Measurements from ENCODE around the gene FMOD.
"Not testable (repeated sequence)": the region's sequence is repeated elsewhere in the genome, so short reads cannot be mapped to it uniquely, and the experiment has no call there.

The FMOD gene

DNA sequence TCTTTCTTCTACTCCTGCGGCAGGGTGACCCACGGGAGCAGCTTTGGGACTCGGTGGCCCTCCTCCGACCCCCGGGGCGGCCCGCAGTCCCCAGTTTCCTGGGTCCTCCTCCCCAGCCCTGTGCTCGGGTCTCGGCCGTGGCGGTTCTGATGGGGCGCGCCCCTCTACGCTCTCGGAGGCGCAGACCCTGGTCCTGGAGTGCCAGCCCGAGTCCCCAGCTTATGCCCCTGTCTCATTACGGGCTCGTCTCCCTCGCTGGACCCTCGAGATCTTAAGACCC lies 45.2 kb downstream of the FMOD start:
- DNase-seq (ENCODE audit: low read depth), result no peak

DNA sequence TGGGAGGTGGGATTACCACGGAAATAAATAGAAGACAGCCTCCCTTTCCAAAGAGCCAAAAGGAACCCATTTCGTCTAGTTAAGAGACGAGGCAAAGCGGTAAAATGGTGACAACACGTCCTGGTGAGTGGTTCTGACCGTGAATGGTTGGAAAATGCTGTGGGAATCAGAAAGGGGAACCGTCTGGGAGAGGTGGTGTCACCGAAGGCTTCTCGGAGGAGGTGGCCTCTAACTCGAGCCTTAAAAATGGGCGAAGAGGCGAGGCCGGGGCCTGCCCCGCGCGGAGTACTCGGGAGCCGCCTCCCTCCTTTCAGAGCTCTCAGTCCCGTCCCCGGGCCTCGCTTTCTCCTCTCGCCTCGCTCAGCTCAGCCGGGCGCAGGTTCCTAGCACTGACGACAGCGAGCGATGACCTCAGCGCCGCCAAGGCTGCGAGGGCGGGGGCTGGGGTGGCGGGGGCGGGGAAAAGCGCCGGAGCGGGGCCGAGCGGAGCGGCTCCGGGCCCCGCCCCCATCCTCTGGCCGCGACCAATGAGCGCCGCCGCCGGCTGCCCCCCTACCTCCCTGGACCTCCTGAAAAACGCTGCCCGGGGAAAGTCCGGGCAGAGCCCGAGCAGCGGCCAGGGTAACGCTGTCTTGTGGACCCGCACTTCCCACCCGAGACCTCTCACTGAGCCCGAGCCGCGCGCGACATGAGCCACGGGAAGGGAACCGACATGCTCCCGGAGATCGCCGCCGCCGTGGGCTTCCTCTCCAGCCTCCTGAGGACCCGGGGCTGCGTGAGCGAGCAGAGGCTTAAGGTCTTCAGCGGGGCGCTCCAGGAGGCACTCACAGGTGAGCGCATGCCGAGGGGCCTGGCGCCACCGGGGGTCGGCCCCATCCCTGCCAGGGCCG lies 45.8 kb downstream of the FMOD start, which contains the start of gene BTG2:
TSS of gene BTG2 (plus strand) at position 601 of the 890 bp plus-strand sequence. CDS start at position 689, 88 bp downstream.
- DNase-seq (ENCODE audit: low read depth), result peak; percentile 85

DNA sequence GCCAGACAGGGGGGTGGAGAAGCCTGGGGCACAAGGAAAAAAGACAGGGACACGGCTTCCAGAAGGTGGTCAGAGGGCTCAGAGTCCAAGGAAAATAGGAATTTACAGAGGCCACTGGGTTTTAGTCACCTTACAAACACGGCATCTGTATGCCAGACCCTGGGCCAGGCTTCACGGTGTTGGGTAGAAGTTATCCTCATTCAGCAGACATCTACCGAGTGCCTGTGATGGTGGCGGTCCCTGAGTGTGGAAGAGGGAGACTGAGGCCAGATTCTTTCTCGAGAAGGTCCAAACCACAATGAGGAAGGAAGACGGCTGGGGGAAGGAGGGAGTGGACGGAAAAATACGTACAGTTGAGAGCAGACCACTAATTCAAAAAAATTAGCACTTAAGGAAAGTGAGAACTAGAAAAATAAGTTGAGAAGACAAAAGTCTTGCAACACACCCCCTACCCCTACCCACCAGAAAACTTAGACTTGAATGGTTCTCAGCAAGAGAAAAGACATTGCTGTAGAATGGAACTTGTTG lies 46.5 kb downstream of the FMOD start:
- no peak for DNase-seq (ENCODE audit: low read depth)

DNA sequence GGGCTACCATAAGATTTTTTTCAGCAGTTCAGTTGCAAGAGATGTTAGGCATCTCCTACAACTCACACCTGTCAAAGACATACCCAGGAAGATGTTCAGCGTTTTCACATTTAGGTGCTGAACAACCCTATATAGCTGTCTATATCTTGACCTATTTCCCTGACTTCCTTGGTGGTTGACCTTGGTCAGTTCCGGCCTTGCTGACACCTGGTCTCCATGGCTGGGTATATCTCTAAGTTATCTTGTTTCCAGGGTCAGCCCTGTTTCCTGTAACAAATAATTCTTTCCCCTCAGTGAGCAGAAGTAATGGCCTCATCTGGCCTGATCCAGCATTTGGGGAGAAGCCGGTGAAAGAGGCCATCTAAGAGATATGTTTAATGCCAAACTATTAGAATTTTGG lies 48.0 kb downstream of the FMOD start:
- DNase-seq (ENCODE audit: low read depth), result no peak

DNA sequence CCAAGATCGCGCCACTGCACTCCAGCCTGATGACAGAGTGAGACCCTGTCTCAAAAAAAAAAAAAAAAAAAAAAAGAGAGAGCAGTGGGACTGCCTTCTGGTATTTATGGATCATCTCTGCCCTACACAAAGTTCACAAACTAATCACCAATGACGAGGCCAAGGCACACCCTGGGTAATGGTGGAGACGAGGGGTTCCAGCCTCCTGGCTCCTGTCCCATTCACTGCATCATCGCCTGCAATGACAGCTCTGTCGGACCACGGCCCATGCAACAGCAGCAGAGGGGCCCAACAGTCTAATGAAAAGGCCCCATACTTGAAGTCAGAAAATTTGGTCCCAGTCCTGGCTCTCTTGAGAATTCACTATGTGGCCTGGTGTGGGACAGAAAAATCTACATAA lies 48.5 kb downstream of the FMOD start:
- no peak for DNase-seq (ENCODE audit: low read depth)

DNA sequence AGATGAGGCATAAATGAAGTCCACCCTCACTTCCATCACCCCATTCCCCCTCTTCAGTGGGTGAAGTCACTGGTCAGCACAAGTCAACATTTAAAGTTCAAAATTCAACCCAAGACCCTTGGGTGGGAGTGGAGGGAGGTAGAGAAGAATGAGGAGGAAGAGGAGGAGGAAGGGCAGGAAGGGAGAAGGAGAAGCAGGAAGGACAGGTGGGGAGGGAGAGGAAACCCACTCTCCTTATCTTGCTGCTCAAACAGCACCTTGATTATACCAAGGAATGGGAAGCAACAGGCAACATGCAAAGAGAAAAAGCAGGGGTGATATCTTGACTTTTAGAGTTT lies 49.6 kb downstream of the FMOD start:
- no peak for DNase-seq (ENCODE audit: low read depth)

DNA sequence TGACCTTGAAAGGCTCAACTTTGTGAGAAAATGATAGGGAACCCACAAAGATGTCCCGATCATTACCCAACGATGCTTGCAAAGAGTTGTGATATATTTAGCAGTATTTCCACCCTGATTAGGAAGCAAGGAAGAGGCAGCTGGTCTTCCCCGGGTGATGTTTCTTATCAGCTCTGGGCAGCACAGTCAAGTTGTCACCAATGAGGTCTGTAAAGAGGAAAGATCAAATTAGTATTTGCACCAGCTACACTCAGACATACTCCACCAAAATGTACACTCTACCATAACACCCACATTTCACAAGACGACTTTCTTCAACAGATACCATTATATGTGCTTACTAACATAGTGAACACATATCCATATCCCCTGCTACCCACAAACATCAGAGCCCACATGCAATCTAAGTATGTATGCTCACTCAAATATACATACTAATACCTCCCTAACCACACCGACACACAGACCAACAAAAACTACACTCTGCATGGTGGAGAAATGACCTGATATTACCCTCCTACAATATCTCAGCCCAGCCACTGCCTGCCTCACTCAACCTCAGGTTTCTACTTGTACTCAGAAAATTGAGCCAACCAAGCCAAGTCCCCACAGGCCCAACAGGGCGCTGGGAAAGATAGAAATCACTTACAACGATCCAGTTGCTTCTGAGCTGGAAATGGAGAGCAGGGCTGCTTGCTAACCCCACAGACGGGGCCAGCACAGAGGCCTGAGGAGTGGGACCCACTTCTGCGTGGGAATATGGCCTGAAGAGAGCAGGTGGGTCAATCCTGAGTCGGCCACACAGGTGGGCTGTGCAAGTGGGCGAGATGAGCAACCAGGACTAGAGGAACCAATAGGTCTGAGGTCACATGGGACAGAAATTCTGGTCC lies 50.2 kb downstream of the FMOD start:
- DNase-seq (ENCODE audit: low read depth), result no peak

DNA sequence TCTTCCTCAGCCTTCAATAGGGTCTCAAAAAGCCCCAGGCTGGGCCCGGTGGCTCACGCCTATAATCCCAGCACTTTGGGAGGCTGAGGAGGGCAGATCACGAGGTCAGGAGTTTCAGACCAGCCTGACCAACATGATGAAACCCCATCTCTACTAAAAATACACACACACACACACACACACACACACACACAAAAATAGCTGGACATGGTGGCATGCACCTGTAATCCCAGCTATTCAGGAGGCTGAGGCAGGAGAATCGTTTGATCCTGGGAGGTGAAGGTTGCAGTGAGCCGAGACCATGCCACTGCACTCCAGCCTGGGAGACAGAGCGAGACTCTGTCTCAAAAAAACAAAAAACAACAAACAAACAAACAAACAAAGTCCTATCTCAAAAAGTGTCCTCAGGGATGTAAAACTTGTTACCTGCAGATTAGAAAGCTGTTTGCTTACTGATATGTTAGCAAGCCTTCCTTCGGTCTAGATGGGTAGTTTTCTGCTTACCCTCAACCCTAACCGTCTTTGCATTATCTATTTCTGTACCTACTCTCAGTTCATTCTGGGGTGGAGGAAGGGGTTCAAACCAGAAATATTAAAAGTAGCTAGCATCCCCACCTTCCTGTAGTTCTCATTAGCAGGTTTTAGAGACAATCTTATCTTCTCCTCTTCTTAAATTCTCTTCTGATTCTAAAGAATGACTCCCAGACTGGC lies 51.0 kb downstream of the FMOD start:
- not testable (repeated sequence) for DNase-seq (ENCODE audit: low read depth)

DNA sequence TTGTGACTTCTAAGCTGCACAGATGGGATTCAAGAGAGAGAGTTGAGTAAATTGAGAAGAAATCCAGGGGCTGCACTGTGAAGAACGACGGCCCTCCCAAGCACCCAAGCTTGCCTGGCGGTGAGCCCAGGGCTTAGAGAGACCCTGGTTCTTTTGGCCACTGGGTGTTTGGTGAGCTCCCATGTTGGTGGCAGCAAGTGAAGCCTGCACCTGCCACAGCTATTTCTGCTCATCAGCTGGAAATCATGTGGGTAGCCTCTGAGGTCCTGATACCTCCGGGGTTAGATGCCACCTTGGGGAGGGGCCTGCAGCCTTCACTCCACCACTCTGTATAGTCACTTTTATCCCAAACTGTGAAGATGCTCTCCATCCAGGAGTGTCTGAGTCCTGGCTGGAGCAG lies 51.8 kb downstream of the FMOD start:
- DNase-seq (ENCODE audit: low read depth), result no peak

DNA sequence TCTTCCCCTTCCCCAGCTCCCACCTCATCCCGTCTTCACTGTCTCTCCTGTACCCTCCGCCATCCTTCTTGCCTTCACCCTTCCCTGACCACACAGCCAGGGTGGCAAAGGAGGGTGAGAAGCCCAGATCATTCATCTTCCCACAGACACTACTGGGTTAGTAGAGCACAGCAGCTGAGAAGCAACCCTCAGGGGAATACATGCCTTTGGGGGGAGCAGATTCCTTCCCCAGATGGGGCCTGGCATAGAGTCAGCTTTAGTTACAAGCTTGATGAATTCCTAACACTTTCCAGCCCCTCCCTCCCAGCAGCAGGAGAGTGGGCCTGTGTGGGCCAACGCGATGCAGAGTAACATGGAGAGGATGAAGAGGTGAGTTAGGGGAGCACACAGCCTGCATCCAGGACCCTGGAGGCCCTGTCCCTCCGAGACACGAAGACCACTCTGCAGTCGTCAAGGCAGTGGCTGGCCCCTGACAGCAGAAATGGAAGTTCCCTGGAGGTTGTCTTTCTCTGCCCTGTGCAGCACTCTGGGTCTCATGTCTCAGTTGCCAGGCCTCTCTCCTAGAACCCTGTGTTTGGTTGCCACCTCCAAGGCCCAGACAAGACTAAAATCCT lies 54.4 kb downstream of the FMOD start:
- DNase-seq (ENCODE audit: low read depth), result peak; percentile 33

DNA sequence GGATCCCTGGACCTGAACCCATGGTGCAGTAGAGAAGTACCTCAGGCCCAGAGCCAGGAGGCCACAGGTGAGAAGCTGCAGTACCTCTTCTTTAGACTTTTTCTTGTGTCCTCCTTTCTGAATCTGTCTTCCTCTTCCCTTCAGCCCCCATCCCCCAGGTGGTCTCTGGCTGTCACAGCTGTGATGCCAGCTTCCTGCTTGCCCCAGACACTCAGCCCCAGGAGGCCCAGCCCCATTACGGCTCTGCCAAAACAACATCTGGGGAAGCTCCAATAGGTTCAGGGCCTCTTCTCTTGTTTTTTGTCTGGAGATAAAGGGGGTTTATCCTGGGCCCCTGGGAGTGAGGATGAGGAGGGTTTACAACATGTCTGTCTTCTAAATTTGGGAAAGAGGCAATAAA lies 55.1 kb downstream of the FMOD start:
- no peak for DNase-seq (ENCODE audit: low read depth)

DNA sequence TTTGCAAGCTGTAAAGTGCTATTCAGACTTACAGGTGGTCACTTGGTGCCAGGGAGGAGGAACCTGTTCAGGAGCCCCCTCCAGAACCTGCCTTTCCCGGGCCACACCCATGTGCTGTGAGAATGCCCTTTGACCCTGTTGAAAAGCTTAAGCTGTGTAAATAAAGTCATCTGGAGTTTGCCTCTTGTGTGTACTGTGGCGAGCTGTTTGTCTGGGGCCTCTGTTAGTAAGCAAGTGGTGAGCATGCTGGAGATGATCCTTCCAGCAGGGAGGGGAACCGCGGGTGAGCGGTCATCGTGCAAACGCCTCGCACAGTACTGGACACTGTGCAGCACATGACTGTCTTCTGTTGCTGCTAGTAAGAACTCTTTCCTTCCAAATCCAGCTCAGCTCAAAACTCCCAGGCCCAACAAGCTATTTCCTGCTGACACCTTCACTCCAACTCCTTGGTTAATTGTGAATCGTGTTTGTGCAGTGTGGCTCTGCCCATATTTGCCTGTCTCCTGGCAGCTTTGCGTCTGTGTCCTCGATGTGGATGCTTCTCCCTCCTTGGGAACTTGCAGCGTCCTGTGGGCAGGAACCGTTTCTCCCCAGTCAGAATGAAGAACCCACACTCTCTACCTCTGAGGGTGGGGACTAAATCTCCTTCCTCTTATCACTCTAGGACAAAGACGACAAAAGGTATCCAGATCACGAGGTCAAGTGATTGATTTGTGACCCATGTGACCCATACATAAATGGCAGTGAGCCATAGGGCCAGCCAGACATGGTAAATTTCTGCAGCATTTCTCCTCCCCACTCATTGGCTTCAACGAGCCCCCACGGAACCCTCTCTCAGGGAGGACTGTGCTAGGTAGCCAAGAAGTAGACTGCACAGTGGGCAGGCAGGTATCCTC lies 59.5 kb downstream of the FMOD start:
- no peak for DNase-seq (ENCODE audit: low read depth)
